T-helper 1 cell treated with Interleukin-12 subunit alpha and Interleukin-12 subunit beta and Interleukin-4 antibody, amounts not matched to agents 30 μg/mL and 1 μg/mL, for 36 hours (primary cell): ENCODE results near the gene CLEC19A.
"Not testable (repeated sequence)": the region's sequence is repeated elsewhere in the genome, so short reads cannot be mapped to it uniquely, and the experiment has no call there.

Experiments used
- H3K27ac Mint-ChIP-seq: one replicate; pipeline ENCODE4 v1.8.0; 2021; ENCODE audit warnings: mild to moderate bottlenecking, mixed read lengths
- H3K27me3 Mint-ChIP-seq: one replicate; pipeline ENCODE4 v1.8.0; 2021; ENCODE audit warnings: low read depth, mixed read lengths
- H3K36me3 Mint-ChIP-seq: one replicate; pipeline ENCODE4 v1.8.0; 2021; ENCODE audit warnings: low read depth, mixed read lengths
- H3K4me1 Mint-ChIP-seq: one replicate; pipeline ENCODE4 v1.8.0; 2021; ENCODE audit warnings: low read depth, mixed read lengths
- H3K4me3 Mint-ChIP-seq: one replicate; pipeline ENCODE4 v1.8.0; 2021; ENCODE audit warnings: mild to moderate bottlenecking, moderate library complexity, mixed read lengths
- H3K9me3 Mint-ChIP-seq: one replicate; pipeline ENCODE4 v1.8.0; 2021; ENCODE audit warnings: mixed read lengths

CLEC19A gene

DNA sequence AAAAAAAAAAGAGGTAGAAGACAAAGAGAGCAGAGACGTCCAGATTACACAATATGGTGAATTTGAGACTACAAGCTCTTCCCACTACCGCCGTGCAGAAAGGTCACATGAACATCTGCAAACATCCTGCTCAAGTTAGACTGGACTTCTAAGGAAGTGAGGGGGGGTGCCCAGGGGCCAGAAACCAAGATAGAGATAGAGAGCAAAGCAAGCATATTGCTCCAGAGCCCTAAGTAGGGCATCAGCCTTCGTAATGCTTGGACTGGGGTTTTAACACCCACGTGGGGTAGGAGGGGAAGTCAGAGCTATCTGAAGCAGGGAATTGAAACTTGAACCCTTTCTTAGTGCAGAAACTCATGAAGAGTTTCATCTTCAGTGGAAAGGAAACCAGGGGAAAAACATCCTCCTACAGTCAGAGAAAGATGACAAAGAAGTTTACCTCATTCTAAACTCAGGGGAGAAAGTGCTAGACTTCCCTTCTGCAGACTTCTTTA lies 8.7 kb downstream of the CLEC19A start:
- peaks cover 13% of the 10 kb centered on the region for H3K27me3 Mint-ChIP-seq
- peaks cover 3% of the 10 kb centered on the region for H3K36me3 Mint-ChIP-seq
- H3K27ac Mint-ChIP-seq: no peak overlapping the region
- H3K4me1 Mint-ChIP-seq: peaks cover 16% of the 10 kb centered on the region
- H3K4me3 Mint-ChIP-seq: peak overlapping the region; percentile 3
- peaks cover 8% of the 10 kb centered on the region for H3K9me3 Mint-ChIP-seq

DNA sequence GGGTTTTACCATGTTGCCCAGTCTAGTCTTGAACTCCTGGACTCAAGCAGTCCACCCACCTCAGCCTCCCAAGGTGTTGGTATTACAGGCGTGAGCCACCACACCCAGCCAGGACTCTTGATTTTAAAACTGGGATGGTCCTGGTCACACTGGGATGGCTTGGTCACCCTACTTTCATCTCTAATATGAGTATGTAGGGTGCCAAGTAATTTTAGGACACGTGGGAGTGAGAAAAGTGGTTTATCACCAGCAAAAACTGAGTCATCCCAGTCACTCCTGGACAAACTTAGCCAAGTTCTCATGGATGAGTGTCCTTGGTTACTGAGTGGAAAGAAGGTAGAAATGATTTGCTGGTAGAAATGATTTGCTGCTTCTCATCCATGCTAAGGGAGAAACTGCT lies 9.9 kb downstream of the CLEC19A start:
- Mint-ChIP-seq H3K27ac (no peak overlapping the region), H3K27me3 (peaks cover 10% of the 10 kb centered on the region), H3K36me3 (peaks cover 3% of the 10 kb centered on the region), H3K4me1 (peaks cover 16% of the 10 kb centered on the region), H3K9me3 (peaks cover 8% of the 10 kb centered on the region), H3K4me3 (no peak overlapping the region)

DNA sequence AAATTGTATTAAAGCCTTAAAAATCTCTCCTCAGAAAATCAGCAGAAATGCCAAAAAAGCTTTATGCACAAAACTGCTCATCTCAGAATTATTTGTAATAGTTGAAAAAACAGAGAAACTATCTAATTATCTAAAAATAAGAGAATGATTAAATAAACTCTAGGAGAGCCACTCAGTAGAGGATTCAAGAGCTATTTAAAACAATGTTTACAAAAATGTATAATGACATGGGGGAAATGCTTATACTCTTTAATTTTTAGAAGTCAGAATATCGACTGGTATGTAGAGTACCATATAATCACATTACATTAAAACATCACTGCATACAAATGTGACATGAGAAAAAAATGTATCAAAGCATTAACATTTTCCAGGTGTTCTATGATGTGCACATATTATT lies 11.9 kb downstream of the CLEC19A start:
- H3K36me3 Mint-ChIP-seq: peaks cover 3% of the 10 kb centered on the region

DNA sequence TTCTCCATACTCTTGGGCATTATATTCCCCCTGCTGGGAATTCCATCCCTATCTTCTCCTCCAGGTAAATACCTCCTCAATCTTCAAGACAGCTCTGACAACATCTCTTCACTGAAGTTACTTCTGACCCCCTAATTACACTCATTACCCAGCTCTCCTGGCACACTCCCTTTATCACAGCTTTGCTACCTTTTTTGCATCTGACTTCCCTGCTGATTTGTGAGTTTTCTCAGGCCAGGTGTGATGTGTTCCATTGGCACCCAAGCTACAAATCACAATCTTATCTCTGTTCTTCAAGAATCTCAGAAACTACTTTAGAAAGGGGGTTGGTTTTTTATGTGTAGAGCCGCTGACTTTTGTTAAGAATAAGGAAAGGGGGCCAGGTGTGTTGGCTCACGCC lies 14.0 kb downstream of the CLEC19A start:
- Mint-ChIP-seq H3K4me1 (peaks cover 3% of the 10 kb centered on the region), H3K9me3 (no peaks in the 10 kb centered on the region), H3K27ac (no peak overlapping the region), H3K4me3 (no peak overlapping the region), H3K27me3 (no peaks in the 10 kb centered on the region), H3K36me3 (no peaks in the 10 kb centered on the region)

More for the DNA sequence above, 11.9 kb downstream of the CLEC19A start:
- H3K9me3 Mint-ChIP-seq: peaks cover 8% of the 10 kb centered on the region
- no peak overlapping the region for H3K4me3 Mint-ChIP-seq
- H3K27me3 Mint-ChIP-seq: peaks cover 8% of the 10 kb centered on the region
- peaks cover 16% of the 10 kb centered on the region for H3K4me1 Mint-ChIP-seq
- H3K27ac Mint-ChIP-seq: no peak overlapping the region

DNA sequence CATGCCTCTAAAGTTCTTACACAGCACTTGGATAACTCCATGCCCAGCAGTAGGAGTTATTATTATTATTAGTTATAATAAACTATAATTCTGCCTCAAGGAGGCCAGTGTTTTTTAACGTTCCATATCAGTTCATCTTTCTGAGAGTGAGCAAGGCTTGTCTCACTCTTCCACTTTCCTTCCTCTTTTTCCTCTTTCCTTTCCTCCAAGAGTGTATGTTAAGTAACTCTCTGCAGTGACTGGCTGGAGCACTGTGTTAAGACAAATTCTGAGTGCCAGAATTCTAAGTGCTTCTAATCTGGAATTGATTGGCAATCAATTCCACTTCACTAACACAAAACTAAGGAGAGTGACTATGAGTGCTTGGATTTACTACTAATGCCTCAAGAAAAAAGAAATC lies 16.4 kb downstream of the CLEC19A start:
- Mint-ChIP-seq H3K4me3 (no peak overlapping the region), H3K4me1 (no peaks in the 10 kb centered on the region), H3K36me3 (no peaks in the 10 kb centered on the region), H3K9me3 (no peaks in the 10 kb centered on the region), H3K27me3 (no peaks in the 10 kb centered on the region), H3K27ac (no peak overlapping the region)

DNA sequence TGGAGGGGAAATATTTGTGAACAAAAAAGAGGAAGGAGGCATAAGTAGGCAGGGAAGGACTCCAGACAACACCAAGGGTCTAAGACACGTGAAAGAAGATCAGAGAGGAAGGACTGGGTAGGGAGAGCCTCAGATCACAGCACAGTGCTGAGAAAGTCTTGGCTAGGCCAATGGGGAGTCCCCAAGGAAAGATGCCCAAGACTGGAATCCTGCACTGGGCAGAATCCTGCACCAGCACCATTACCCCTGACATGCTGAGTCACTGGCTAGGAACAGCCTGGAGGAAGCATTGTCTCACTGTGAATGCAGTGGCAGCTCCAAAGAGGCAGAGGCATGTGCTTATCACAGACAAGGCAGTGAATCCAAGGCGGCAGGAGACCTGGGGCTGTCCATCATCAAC lies 19.2 kb downstream of the CLEC19A start:
- H3K27me3 Mint-ChIP-seq: no peaks in the 10 kb centered on the region
- no peaks in the 10 kb centered on the region for H3K4me1 Mint-ChIP-seq
- no peak overlapping the region for H3K27ac Mint-ChIP-seq
- H3K36me3 Mint-ChIP-seq: no peaks in the 10 kb centered on the region
- H3K4me3 Mint-ChIP-seq: no peak overlapping the region
- H3K9me3 Mint-ChIP-seq: no peaks in the 10 kb centered on the region

DNA sequence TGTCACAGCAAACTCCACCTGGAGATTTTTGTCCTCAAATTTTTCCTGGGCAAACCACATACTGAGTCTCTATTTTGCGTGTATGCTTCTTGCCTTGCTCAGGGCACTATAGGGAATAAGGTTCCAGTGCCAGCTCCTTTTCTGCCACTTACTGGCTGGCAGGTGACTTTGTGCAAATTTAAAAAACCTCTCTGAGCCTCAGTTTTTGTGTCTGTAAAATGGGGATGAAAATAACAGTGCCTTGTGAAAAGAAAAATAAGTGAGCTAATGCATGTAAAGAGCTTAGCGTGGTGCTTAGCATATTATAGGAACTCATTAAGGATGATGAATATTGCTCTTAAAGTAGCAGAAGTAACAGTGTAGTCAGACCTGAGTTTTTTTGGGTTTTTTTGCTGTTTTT lies 19.9 kb downstream of the CLEC19A start:
- Mint-ChIP-seq H3K9me3 (no peaks in the 10 kb centered on the region), H3K36me3 (no peaks in the 10 kb centered on the region), H3K4me3 (no peak overlapping the region), H3K27me3 (no peaks in the 10 kb centered on the region), H3K27ac (no peak overlapping the region), H3K4me1 (no peaks in the 10 kb centered on the region)

DNA sequence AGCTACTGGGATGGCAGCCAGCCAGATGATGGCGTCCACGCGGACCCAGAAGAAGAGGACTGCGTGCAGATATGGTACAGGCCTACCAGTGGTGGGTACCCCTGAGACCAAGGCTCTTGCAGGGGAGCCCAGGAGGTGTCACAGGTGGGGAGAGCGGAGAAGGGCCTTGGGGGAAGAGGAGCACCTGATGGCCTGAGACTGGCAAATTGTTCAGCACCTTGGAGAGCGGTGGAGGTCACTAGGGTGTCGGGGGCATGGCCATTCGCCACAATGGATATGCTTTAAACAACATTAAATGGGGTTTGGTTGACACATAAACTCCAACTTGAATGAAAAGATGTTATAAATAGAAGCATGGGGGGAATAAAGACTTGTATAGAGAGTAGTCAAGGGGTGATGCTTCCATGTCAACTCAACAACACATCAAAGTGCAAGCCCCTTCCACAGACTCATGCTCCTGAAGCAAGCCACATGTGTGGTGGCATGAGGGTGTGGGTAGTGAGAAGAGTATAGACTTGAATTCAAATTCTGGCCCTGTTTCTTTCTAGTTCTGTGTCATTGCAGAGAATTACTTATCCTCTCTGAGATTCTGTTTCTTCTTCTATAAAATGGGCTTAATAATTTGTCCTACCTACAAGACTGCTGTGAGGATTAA lies 22.2 kb downstream of the CLEC19A start:
- Mint-ChIP-seq H3K36me3 (no peaks in the 10 kb centered on the region), H3K27ac (no peak overlapping the region), H3K9me3 (no peaks in the 10 kb centered on the region), H3K4me1 (no peaks in the 10 kb centered on the region), H3K27me3 (no peaks in the 10 kb centered on the region), H3K4me3 (no peak overlapping the region)

DNA sequence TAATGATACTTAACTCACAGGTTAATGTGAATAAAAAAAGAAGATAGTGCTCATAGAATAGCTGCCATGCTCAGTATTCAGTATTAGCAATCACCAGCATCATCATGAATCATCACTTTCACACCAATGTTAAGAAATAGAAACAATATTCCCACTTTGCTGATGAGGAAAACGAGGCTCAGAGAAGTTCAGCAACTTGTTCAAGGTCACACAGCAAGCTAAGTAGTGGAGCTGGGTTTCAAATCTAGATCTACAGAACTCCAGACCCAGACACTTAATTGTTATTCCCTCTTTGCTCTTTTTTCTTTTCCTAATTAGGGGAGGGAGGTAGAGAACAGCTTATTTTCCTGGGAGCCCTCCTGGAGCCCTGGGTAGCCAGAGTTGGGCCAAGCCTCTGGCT lies 22.9 kb downstream of the CLEC19A start:
- Mint-ChIP-seq H3K27me3 (no peaks in the 10 kb centered on the region), H3K9me3 (no peaks in the 10 kb centered on the region), H3K27ac (no peak overlapping the region), H3K4me1 (no peaks in the 10 kb centered on the region), H3K36me3 (no peaks in the 10 kb centered on the region), H3K4me3 (no peak overlapping the region)

DNA sequence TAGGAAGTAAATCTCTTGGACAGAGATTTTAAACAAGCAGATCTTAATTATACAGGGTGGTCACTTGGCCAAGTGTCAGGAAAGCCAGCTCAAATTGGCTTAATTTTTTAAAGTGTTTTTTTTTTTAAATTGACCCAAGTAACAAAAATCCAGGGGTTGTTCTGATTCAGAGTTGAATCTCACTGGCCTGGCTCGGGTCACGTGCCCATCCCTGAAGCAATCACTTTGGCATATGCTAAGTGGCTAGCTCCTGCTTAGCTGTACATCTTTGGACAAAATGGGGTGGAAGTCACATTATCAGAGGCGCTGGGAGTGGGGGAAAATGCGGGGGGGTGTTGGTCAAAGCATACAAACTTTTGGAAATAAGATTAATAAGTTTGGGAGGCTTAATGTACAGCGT lies 23.6 kb downstream of the CLEC19A start:
- H3K9me3 Mint-ChIP-seq: no peaks in the 10 kb centered on the region
- no peak overlapping the region for H3K4me3 Mint-ChIP-seq
- no peak overlapping the region for H3K27ac Mint-ChIP-seq
- no peaks in the 10 kb centered on the region for H3K27me3 Mint-ChIP-seq
- no peaks in the 10 kb centered on the region for H3K36me3 Mint-ChIP-seq
- H3K4me1 Mint-ChIP-seq: no peaks in the 10 kb centered on the region

DNA sequence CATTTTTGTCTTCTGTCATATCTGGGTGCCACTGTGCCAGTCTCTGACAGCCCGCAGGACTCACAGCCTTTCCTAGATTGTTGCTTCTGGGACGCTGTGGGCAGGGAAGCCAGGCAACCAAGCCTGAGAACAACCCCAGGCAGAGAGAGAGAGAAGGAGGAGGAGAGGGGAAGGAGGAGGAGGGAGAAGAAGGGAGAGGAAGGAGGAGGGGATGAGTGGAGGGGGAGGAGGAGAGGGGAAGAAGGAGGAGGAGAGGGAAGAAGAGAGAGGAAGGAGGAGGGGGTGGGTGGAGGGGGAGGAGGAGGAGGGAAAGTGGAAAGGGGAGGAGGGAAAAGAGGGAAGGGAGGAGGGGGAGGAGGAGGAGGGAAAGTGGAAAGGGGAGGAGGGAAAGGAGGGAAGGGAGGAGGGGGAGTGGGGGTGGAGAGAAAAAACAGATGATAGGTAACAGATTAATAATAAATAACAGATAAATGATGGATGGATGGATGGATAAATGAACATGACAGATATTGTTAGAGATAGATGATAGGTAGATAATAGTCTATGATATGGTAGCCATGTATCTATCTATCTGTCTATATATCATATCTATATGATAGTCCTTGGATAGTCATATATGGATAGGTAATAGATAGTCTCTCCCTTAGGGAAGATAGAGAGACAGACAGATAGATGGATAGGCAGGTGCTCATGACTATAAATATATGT lies 29.3 kb downstream of the CLEC19A start:
- H3K27me3 Mint-ChIP-seq: no peaks in the 10 kb centered on the region
- no peaks in the 10 kb centered on the region for H3K4me1 Mint-ChIP-seq
- no peaks in the 10 kb centered on the region for H3K9me3 Mint-ChIP-seq
- H3K27ac Mint-ChIP-seq: no peak overlapping the region
- H3K4me3 Mint-ChIP-seq: no peak overlapping the region
- H3K36me3 Mint-ChIP-seq: no peaks in the 10 kb centered on the region

DNA sequence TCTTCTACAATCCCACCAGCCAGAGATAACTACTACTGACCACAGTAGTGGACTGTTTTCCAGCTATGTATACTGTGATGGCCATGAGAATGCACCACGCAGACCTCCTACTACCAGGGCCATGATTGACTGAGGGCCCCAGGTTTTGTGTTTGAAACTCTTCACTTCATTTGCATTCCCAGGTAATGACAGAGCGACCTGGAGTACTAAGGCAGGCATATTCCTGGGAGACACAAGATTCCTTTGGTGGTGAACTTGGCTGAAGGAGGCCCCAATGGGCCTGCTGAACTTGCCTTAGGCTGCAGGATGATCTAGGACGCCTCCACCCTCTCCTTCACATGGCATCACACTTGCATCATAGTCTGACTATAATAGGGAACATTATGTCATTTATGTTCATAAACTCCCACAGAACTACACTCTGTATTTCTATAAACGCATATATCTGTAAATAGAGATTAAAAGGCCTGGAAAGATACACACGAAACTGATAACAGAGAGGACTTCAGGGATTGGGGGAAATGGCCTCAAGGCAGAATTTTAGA lies 30.4 kb downstream of the CLEC19A start:
- Mint-ChIP-seq H3K27ac (no peak overlapping the region), H3K36me3 (no peaks in the 10 kb centered on the region), H3K4me1 (no peaks in the 10 kb centered on the region), H3K4me3 (no peak overlapping the region), H3K27me3 (no peaks in the 10 kb centered on the region), H3K9me3 (no peaks in the 10 kb centered on the region)

DNA sequence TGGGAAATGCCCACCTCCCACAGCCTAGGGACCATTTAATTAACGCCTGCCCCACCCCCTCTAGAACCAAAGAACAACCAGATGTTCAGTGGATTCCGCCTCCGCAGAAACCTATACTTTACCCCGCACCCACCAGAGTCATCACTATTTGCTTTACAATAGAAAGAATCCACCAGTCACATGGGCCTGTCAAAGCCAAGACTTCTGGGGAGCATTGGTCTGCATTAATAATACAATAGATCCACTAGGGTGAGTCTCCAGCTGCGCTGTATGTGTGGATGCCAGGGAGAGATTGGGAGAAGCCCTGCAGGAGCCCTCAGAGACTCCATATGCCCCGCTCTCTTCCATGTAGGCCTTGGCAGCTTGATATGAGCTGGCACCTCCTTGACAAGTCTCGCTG lies 31.3 kb downstream of the CLEC19A start:
- no peaks in the 10 kb centered on the region for H3K4me1 Mint-ChIP-seq
- no peaks in the 10 kb centered on the region for H3K9me3 Mint-ChIP-seq
- peaks cover 3% of the 10 kb centered on the region for H3K27me3 Mint-ChIP-seq
- no peak overlapping the region for H3K4me3 Mint-ChIP-seq
- no peaks in the 10 kb centered on the region for H3K36me3 Mint-ChIP-seq
- no peak overlapping the region for H3K27ac Mint-ChIP-seq

DNA sequence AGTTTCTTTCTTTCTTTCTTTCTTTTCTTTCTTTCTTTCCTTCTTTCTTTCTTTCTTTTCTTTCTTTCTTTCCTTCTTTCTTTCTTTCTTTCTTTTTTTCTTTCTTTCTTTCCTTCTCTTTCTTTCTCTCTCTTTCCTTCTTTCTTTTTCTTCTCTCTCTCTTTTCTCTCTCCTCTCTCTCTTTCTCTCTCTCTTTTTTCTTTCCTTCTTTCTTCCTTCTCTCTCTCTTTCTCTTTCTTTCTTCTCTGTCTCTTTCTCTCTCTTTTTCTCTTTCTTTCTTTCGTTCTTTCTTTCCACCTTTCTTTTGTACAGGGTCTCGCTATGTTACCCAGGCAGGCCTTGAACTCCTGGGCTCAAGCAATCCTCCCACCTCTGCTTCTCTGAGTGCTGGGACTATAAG lies 35.7 kb downstream of the CLEC19A start:
- H3K27me3 Mint-ChIP-seq, H3K4me1 Mint-ChIP-seq, H3K4me3 Mint-ChIP-seq, H3K36me3 Mint-ChIP-seq, H3K9me3 Mint-ChIP-seq: not testable (repeated sequence)
- H3K27ac Mint-ChIP-seq: peak overlapping the region; percentile 28

DNA sequence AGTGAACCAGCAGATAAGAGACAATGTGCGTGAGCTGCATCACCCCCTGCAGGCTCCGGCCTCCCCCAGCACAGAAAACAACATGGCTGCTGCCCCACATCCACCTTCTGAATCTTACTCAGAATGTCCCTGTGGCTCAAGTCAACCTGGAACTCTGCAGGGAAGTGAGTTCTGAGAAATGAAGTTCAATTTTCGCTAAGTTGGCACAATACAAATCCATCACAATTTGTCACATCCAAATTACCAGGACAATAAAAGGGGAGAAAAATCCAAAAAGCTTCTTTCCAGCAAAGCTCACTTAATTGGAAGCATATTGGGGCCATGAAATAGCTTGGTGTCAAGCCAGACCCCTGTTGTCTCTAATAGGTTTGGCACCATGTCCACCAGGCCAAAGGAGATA lies 38.1 kb downstream of the CLEC19A start:
- no peaks in the 10 kb centered on the region for H3K4me1 Mint-ChIP-seq
- peaks cover 3% of the 10 kb centered on the region for H3K27me3 Mint-ChIP-seq
- H3K9me3 Mint-ChIP-seq: no peaks in the 10 kb centered on the region
- H3K36me3 Mint-ChIP-seq: no peaks in the 10 kb centered on the region
- no peak overlapping the region for H3K27ac Mint-ChIP-seq
- no peak overlapping the region for H3K4me3 Mint-ChIP-seq
